WTC11 (cell line): ENCODE data around the gene CKAP2L. TPM values are rescaled to one million over a fixed set of nuclear protein-coding genes. Genes with fewer than 3 reads are reported as not detected.

Experiments used
- ATAC-seq: fragments of 200-7000 bp; cut with Tn5 transposase; 2 replicates; pipeline ENCODE4 v1.10.0; 2021; ENCODE audit warnings: mild to moderate bottlenecking, moderate library complexity
- CTCF ChIA-PET: fragments of 300-600 bp; sonication (Branson Sonifier 250); formaldehyde crosslinking; loops from one replicate; lab custom pipeline; 2021; ENCODE audit warnings: antibody characterized with exemption; lab: Charles Lee
- POLR2A ChIA-PET: fragments of 350-600 bp; sonication (Branson Sonifier 250); formaldehyde crosslinking; loops from one replicate; lab custom pipeline; 2021; ENCODE audit warnings: antibody characterized with exemption; lab: Charles Lee
- DNase-seq: peaks from one replicate; pipeline ENCODE4 v3.0.0; 2021; ENCODE audit warnings: low spot score
- H3K27ac Mint-ChIP-seq: 2 replicates; pipeline ENCODE4 v1.8.0; 2021; ENCODE audit warnings: mixed read lengths
- H3K27me3 Mint-ChIP-seq: 2 replicates; pipeline ENCODE4 v1.8.0; 2021; ENCODE audit warnings: low read depth, mild to moderate bottlenecking, moderate library complexity, mixed read lengths
- H3K36me3 Mint-ChIP-seq: 2 replicates; pipeline ENCODE4 v1.8.0; 2021; ENCODE audit warnings: mixed read lengths
- H3K4me1 Mint-ChIP-seq: 2 replicates; pipeline ENCODE4 v1.8.0; 2022; ENCODE audit warnings: mixed read lengths
- H3K4me3 Mint-ChIP-seq: 2 replicates; pipeline ENCODE4 v1.8.0; 2021; ENCODE audit warnings: mild to moderate bottlenecking, moderate library complexity, mixed read lengths
- H3K9me3 Mint-ChIP-seq: 2 replicates; pipeline ENCODE4 v1.8.0; 2021; ENCODE audit warnings: mixed read lengths
- AFF4 ChIP-seq: sonication (generic); formaldehyde crosslinking; IDR thresholded peaks from 2 replicates; pipeline ENCODE4 v1.8.1; 2023; ENCODE audit warnings: mild to moderate bottlenecking, missing genetic modification reagents, borderline replicate concordance
- E2F5 ChIP-seq: sonication (generic); formaldehyde crosslinking; IDR thresholded peaks from 2 replicates; pipeline ENCODE4 v1.8.1; 2022; ENCODE audit warnings: mild to moderate bottlenecking, moderate library complexity, missing genetic modification reagents
- ETV6 ChIP-seq: sonication (generic); formaldehyde crosslinking; IDR thresholded peaks from 2 replicates; pipeline ENCODE4 v1.8.1; 2022; ENCODE audit warnings: mild to moderate bottlenecking, missing genetic modification reagents
- FOXP1 ChIP-seq: sonication (generic); formaldehyde crosslinking; IDR thresholded peaks from 2 replicates; pipeline ENCODE4 v1.8.0; 2022; ENCODE audit warnings: missing genetic modification reagents, mild to moderate bottlenecking, moderate library complexity, borderline replicate concordance
- GABPB1 ChIP-seq: sonication (generic); formaldehyde crosslinking; IDR thresholded peaks from 2 replicates; pipeline ENCODE4 v1.8.1; 2023; ENCODE audit warnings: mild to moderate bottlenecking, missing genetic modification reagents
- IRF2 ChIP-seq: sonication (generic); formaldehyde crosslinking; IDR thresholded peaks from 2 replicates; pipeline ENCODE4 v1.8.0; 2022; ENCODE audit warnings: low read depth, missing genetic modification reagents, borderline replicate concordance
- JUN ChIP-seq: sonication (generic); formaldehyde crosslinking; IDR thresholded peaks from 2 replicates; pipeline ENCODE4 v1.8.0; 2023; ENCODE audit warnings: mild to moderate bottlenecking, missing genetic modification reagents
- MYBL2 ChIP-seq: sonication (generic); formaldehyde crosslinking; IDR thresholded peaks from 2 replicates; pipeline ENCODE4 v1.8.1; 2023; ENCODE audit warnings: mild to moderate bottlenecking, moderate library complexity, missing genetic modification reagents
- NR1H2 ChIP-seq: sonication (generic); formaldehyde crosslinking; IDR thresholded peaks from 2 replicates; pipeline ENCODE4 v1.9.0; 2021; ENCODE audit warnings: mild to moderate bottlenecking, moderate library complexity, missing genetic modification reagents
- SP1 ChIP-seq: sonication (generic); formaldehyde crosslinking; conservative IDR thresholded peaks from 2 replicates; pipeline ENCODE4 v1.8.1; 2022; ENCODE audit warnings: missing genetic modification reagents
- TCF7 ChIP-seq: sonication (generic); formaldehyde crosslinking; IDR thresholded peaks from 2 replicates; pipeline ENCODE4 v1.8.0; 2022; ENCODE audit warnings: mild to moderate bottlenecking, low read depth, missing genetic modification reagents, moderate library complexity
- TEAD1 ChIP-seq: sonication (generic); formaldehyde crosslinking; IDR thresholded peaks from 2 replicates; pipeline ENCODE4 v1.8.0; 2022; ENCODE audit warnings: mild to moderate bottlenecking, missing genetic modification reagents
- USF2 ChIP-seq: sonication (generic); formaldehyde crosslinking; IDR thresholded peaks from 2 replicates; pipeline ENCODE4 v1.8.1; 2023; ENCODE audit warnings: mild to moderate bottlenecking, missing genetic modification reagents, moderate library complexity
- ZNF121 ChIP-seq: sonication (generic); formaldehyde crosslinking; IDR thresholded peaks from 2 replicates; pipeline ENCODE4 v1.8.0; 2023; ENCODE audit warnings: missing genetic modification reagents
- ZNF232 ChIP-seq: sonication (generic); formaldehyde crosslinking; IDR thresholded peaks from 2 replicates; pipeline ENCODE4 v1.8.0; 2022; ENCODE audit warnings: mild to moderate bottlenecking, missing genetic modification reagents
- ZNF263 ChIP-seq: sonication (generic); formaldehyde crosslinking; IDR thresholded peaks from 2 replicates; pipeline ENCODE4 v1.8.1; 2022; ENCODE audit warnings: low read depth, mild to moderate bottlenecking, moderate library complexity, missing genetic modification reagents
- ZNF416 ChIP-seq: fragments of 250-450 bp; sonication (Bioruptor Pico); IDR thresholded peaks from 2 replicates; pipeline ENCODE4 v1.9.0; 2021; ENCODE audit warnings: mild to moderate bottlenecking, inconsistent platforms
- ZNF512 ChIP-seq: sonication (generic); formaldehyde crosslinking; IDR thresholded peaks from 2 replicates; pipeline ENCODE4 v1.8.1; 2022; ENCODE audit warnings: missing genetic modification reagents, borderline replicate concordance
- ZNF532 ChIP-seq: fragments of 250-450 bp; sonication (Bioruptor Pico); IDR thresholded peaks from 2 replicates; pipeline ENCODE4 v1.9.0; 2021; ENCODE audit warnings: mild to moderate bottlenecking, borderline replicate concordance
- ZNF671 ChIP-seq: fragments of 250-450 bp; sonication (Bioruptor Pico); IDR thresholded peaks from 2 replicates; pipeline ENCODE4 v1.8.0; 2021; ENCODE audit warnings: mild to moderate bottlenecking
- total RNA-seq: library from RNA; stranded (reverse); gene quantifications from 3 replicates; pipeline ENCODE4 v1.2.3, GENCODE V29; 2021
- TF ChIP-seq, protein P1 (sequence below): fragments of 250-450 bp; sonication (Bioruptor Pico); IDR thresholded peaks from 2 replicates; pipeline ENCODE4 v1.9.0; 2021; ENCODE audit warnings: moderate library complexity, mild to moderate bottlenecking, inconsistent platforms, borderline replicate concordance
- TF ChIP-seq, protein P2 (sequence below): sonication (generic); formaldehyde crosslinking; IDR thresholded peaks from 2 replicates; pipeline ENCODE4 v1.8.1; 2023; ENCODE audit warnings: mild to moderate bottlenecking, missing genetic modification reagents, moderate library complexity

CKAP2L gene
- total RNA-seq, 1 experiment from 2014 or later = 25.6 TPM

GRCh38 chr2:112733871-112734270 lies 30.5 kb downstream of the CKAP2L start (continued):
- TF ChIP-seq AFF4 (CRISPR knock-in tag) (no peak), MYBL2 (CRISPR knock-in tag) (no peak)
- TF ChIP-seq, protein P1, sequence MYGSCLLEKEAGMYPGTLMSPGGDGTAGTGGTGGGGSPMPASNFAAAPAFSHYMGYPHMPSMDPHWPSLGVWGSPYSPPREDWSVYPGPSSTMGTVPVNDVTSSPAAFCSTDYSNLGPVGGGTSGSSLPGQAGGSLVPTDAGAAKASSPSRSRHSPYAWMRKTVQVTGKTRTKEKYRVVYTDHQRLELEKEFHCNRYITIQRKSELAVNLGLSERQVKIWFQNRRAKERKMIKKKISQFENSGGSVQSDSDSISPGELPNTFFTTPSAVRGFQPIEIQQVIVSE (CRISPR knock-in tag) = no peak

DNA sequence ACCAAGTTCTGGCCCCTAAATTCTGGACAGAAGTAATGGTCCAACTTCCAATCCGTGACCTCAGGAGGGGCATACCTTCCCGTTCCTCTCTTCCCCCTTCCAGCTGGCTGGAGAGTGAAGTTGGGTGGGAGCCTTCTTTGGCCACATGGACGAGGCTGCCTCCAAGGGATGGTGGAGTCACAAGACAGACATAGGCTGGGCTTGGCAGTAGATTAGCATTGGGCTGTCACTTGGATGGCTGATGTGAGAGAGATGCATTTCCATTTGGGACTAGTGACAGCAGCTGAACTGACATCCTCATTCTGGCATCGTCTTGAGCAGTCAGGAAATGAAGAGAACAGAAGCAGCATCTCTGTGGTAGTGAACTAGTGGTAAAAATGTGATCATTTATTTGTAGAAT lies 31.0 kb downstream of the CKAP2L start:
- DNase-seq = no peak
- peaks cover 4% of the 10 kb centered on the region for H3K36me3 Mint-ChIP-seq
- no peaks in the 10 kb centered on the region for H3K27me3 Mint-ChIP-seq
- no peak overlapping the region for H3K4me3 Mint-ChIP-seq
- ChIA-PET POLR2A (no interaction called here), CTCF (interaction anchor here (0.6 to 1.7 kb wide), 2 partner anchors 133 to 208 kb away, joined by 3 to 8 read pairs; no protein-coding TSS in a partner anchor)
- no peaks in the 10 kb centered on the region for H3K4me1 Mint-ChIP-seq
- H3K9me3 Mint-ChIP-seq = no peaks in the 10 kb centered on the region
- ATAC-seq = no peak
- H3K27ac Mint-ChIP-seq = no peak overlapping the region
- TF ChIP-seq SP1 (no peak), TEAD1 (CRISPR knock-in tag) (no peak), ZNF416 (no peak), ZNF671 (CRISPR knock-in tag) (no peak), ETV6 (CRISPR knock-in tag) (no peak), IRF2 (CRISPR knock-in tag) (no peak), JUN (no peak), TCF7 (CRISPR knock-in tag) (no peak), FOXP1 (CRISPR knock-in tag) (no peak), ZNF512 (CRISPR knock-in tag) (no peak), NR1H2 (CRISPR knock-in tag) (no peak), ZNF263 (CRISPR knock-in tag) (no peak), GABPB1 (CRISPR knock-in tag) (no peak), ZNF121 (CRISPR knock-in tag) (no peak), ZNF532 (no peak), USF2 (CRISPR knock-in tag) (no peak), E2F5 (CRISPR knock-in tag) (no peak), ZNF232 (CRISPR knock-in tag) (no peak)
- TF ChIP-seq, protein P2, sequence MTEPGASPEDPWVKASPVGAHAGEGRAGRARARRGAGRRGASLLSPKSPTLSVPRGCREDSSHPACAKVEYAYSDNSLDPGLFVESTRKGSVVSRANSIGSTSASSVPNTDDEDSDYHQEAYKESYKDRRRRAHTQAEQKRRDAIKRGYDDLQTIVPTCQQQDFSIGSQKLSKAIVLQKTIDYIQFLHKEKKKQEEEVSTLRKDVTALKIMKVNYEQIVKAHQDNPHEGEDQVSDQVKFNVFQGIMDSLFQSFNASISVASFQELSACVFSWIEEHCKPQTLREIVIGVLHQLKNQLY (CRISPR knock-in tag) = no peak
